CD14-positive monocyte (primary cell): ENCODE measurements around the gene CTNNAL1. TPM values are rescaled to one million over a fixed set of nuclear protein-coding genes. Genes with fewer than 3 reads are reported as not detected.
A peak's percentile ranks its signal among the peaks of the same experiment; 100 is the strongest.

Experiments used
- DNase-seq, 3 donors: peaks; one replicate each; pipeline ENCODE4 v3.0.0-alpha.2; 2011 to 2022
- H2AFZ ChIP-seq: 2 replicates; pipeline ENCODE4 v1.6.0; 2012; ENCODE audit warnings: mild to moderate bottlenecking, low read depth, low read length, inconsistent platforms; ENCODE audit not compliant: insufficient read depth, poor library complexity, severe bottlenecking
- H3K27ac ChIP-seq, 2 donors: 1 replicate in 1 of 2; 2 replicates in 1 of 2; pipeline ENCODE4 v1.5.1; 2012 to 2013; ENCODE audit warnings: low read length in 2 of 2, control low read depth in 1 of 2, inconsistent platforms in 1 of 2, low read depth in 1 of 2, mild to moderate bottlenecking in 1 of 2
- H3K27me3 ChIP-seq, 2 donors: one replicate each; pipeline versions ENCODE4 v1.6.0 to v1.6.1; 2011 to 2013; ENCODE audit warnings: low read length in 2 of 2; ENCODE audit not compliant: control insufficient read depth in 2 of 2, insufficient read depth in 2 of 2
- H3K36me3 ChIP-seq, 2 donors: replicated peaks in 1 of 2; 1 replicate in 1 of 2; 2 replicates in 1 of 2; pipeline versions ENCODE4 v1.5.1 to v1.6.1; 2012 to 2013; ENCODE audit warnings: low read length in 2 of 2, control low read depth in 1 of 2, inconsistent platforms in 1 of 2, mild to moderate bottlenecking in 1 of 2; ENCODE audit not compliant: insufficient read depth in 2 of 2, control insufficient read depth in 1 of 2
- H3K4me1 ChIP-seq, 2 donors: 1 replicate in 1 of 2; 2 replicates in 1 of 2; pipeline versions ENCODE4 v1.5.1 to v1.6.1; 2012 to 2013; ENCODE audit warnings: low read length in 2 of 2, control low read depth in 1 of 2, inconsistent platforms in 1 of 2, mild to moderate bottlenecking in 1 of 2, moderate library complexity in 1 of 2; ENCODE audit not compliant: insufficient read depth in 2 of 2, control insufficient read depth in 1 of 2
- H3K4me2 ChIP-seq: replicated peaks from 2 replicates; pipeline ENCODE3; 2012; ENCODE audit warnings: low read length, moderate library complexity, mild to moderate bottlenecking; ENCODE audit not compliant: poor library complexity, severe bottlenecking; ENCODE audit errors: extremely low read depth
- H3K4me3 ChIP-seq, 3 experiments: fragments of 200-600 bp in 1 of 3; sonication (generic) in 1 of 3; replicated peaks in 1 of 3; 1 replicate in 2 of 3; 2 replicates in 1 of 3; pipeline ENCODE4 v1.5.1; 2011 to 2013; ENCODE audit warnings: low read length in 3 of 3, mild to moderate bottlenecking in 3 of 3, control low read depth in 2 of 3, low read depth in 2 of 3, inconsistent platforms in 1 of 3, moderate library complexity in 1 of 3
- H3K79me2 ChIP-seq: 2 replicates; pipeline ENCODE4 v1.6.0; 2012; ENCODE audit warnings: mild to moderate bottlenecking, control low read depth, inconsistent platforms, low read length, moderate library complexity; ENCODE audit not compliant: insufficient read depth
- H3K9ac ChIP-seq: 2 replicates; pipeline ENCODE4 v1.6.0; 2017; ENCODE audit warnings: low read length, mild to moderate bottlenecking; ENCODE audit not compliant: insufficient read depth, poor library complexity, severe bottlenecking
- H3K9me3 ChIP-seq, 2 donors: replicated peaks in 1 of 2; 1 replicate in 1 of 2; 2 replicates in 1 of 2; pipeline versions ENCODE4 v1.5.1 to v1.6.1; 2012 to 2013; ENCODE audit warnings: low read length in 2 of 2, control low read depth in 1 of 2; ENCODE audit not compliant: control insufficient read depth in 1 of 2, insufficient read depth in 1 of 2
- H4K20me1 ChIP-seq: 2 replicates; pipeline ENCODE4 v1.6.0; 2012; ENCODE audit warnings: mild to moderate bottlenecking, low read length, control low read depth, moderate library complexity; ENCODE audit not compliant: insufficient read depth
- H3K27ac Mint-ChIP-seq, 7 donors: one replicate each; pipeline ENCODE4 v1.8.0; 2020; ENCODE audit warnings: mild to moderate bottlenecking in 7 of 7, mixed read lengths in 7 of 7, moderate library complexity in 6 of 7, inconsistent platforms in 2 of 7
- H3K27me3 Mint-ChIP-seq, 3 donors: one replicate each; pipeline ENCODE4 v1.8.0; 2021 to 2022; ENCODE audit warnings: low read depth in 3 of 3, mild to moderate bottlenecking in 3 of 3, mixed read lengths in 3 of 3, moderate library complexity in 3 of 3, inconsistent platforms in 1 of 3
- H3K36me3 Mint-ChIP-seq, 2 donors: one replicate each; pipeline ENCODE4 v1.8.0; 2020; ENCODE audit warnings: mixed read lengths in 2 of 2, inconsistent platforms in 1 of 2, mild to moderate bottlenecking in 1 of 2
- H3K4me1 Mint-ChIP-seq: one replicate; pipeline ENCODE4 v1.8.0; 2020; ENCODE audit warnings: mild to moderate bottlenecking, mixed read lengths
- H3K4me3 Mint-ChIP-seq, 2 donors: one replicate each; pipeline ENCODE4 v1.8.0; 2020; ENCODE audit warnings: mild to moderate bottlenecking in 2 of 2, mixed read lengths in 2 of 2, moderate library complexity in 1 of 2
- H3K9me3 Mint-ChIP-seq, 7 donors: one replicate each; pipeline ENCODE4 v1.8.0; 2020 to 2022; ENCODE audit warnings: mixed read lengths in 7 of 7, mild to moderate bottlenecking in 6 of 7, moderate library complexity in 6 of 7, inconsistent platforms in 2 of 7
- CTCF ChIP-seq: fragments of 200-600 bp; IDR thresholded peaks from one replicate; pipeline ENCODE4 v1.8.0; 2022; ENCODE audit warnings: antibody characterized with exemption, mild to moderate bottlenecking
- WGBS: methylation state at CpG from one replicate; pipeline ENCODE4 v1.1.5; 2013; ENCODE audit warnings: missing lambda C conversion rate; ENCODE audit not compliant: insufficient coverage; 5-methylcytosine and 5-hydroxymethylcytosine counted together
- intact Hi-C, 2 donors: fragments of 100-400 bp; cut with micrococcal nuclease; formaldehyde crosslinking; loops; one replicate each; pipeline versions ENCODE4 v1.15.0 to v1.15.1; 2023
- polyA plus RNA-seq, 3 donors: library from polyadenylated mRNA; depleted of rRNA in 1 of 3; unstranded in 2 of 3; stranded (reverse) in 1 of 3; fragments of 300-500 nt in 2 of 3; fragments of >200 nt in 1 of 3; fragmentation: Illumina TruSeq in 2 of 3; gene quantifications; 1 replicate in 2 of 3; 2 replicates in 1 of 3; pipeline ENCODE4 v1.2.3, GENCODE V29; 2012 to 2021

Gene CTNNAL1
- polyA plus RNA-seq, 3 donors = 0.10 to 0.39 (median 0.25) TPM

GRCh38 chr9:108994695-108995094 lies 18.6 kb downstream of the CTNNAL1 start:
- Histone ChIP-seq H3K9ac (no peak overlapping the region), H3K4me1 (peaks cover 16 to 25% of the 10 kb centered on the region in 2 donors), H3K4me2 (no peak overlapping the region), H3K79me2 (no peaks in the 10 kb centered on the region), H4K20me1 (no peaks in the 10 kb centered on the region), H3K27ac (peak overlapping the region in 1 of 2 donors; percentile 71), H3K36me3 (no peaks in the 10 kb centered on the region), H3K9me3 (no peaks in the 10 kb centered on the region), H3K27me3 (no peaks in the 10 kb centered on the region), H3K4me3 (no peak overlapping the region), H2AFZ (peak overlapping the region; percentile 71)
- peak; percentile 32 to 48 (median 46) for DNase-seq
- Mint-ChIP-seq H3K27ac (peak overlapping the region in 5 of 7 donors; percentile 64 to 87 (median 84)), H3K4me3 (no peak overlapping the region), H3K27me3 (no peaks in the 10 kb centered on the region), H3K36me3 (peaks cover 3 to 12% of the 10 kb centered on the region in 2 donors), H3K9me3 (no peaks in the 10 kb centered on the region), H3K4me1 (peaks cover 33% of the 10 kb centered on the region)
- TF ChIP-seq CTCF = no peak
- WGBS = 0% methylated on average over 1 of the region's 2 CpGs
- intact Hi-C loops = no loop called here

- Mint-ChIP-seq H3K27me3 (no peaks in the 10 kb centered on the region), H3K4me3 (no peak overlapping the region), H3K4me1 (peaks cover 19% of the 10 kb centered on the region), H3K36me3 (peaks cover 7 to 18% of the 10 kb centered on the region in 2 donors), H3K27ac (no peak overlapping the region), H3K9me3 (peaks cover 0 to 3% (median 0%) of the 10 kb centered on the region in 7 donors)
- intact Hi-C loops = no loop called here
- Histone ChIP-seq H3K4me2 (no peak overlapping the region), H2AFZ (no peak overlapping the region), H3K27me3 (no peaks in the 10 kb centered on the region), H3K4me3 (no peak overlapping the region), H3K36me3 (no peaks in the 10 kb centered on the region), H3K27ac (no peak overlapping the region), H4K20me1 (no peaks in the 10 kb centered on the region), H3K9ac (no peak overlapping the region), H3K4me1 (peaks cover 13 to 18% of the 10 kb centered on the region in 2 donors), H3K9me3 (no peaks in the 10 kb centered on the region), H3K79me2 (no peaks in the 10 kb centered on the region)
- TF ChIP-seq CTCF = no peak
- WGBS = no CpG with 5 or more reads among the region's 5 CpGs
- DNase-seq = no peak
Measured at GRCh38 chr9:108991479-108991878, 21.8 kb downstream of the CTNNAL1 start.
